BLaER1 treated with 17β-estradiol and CSF1 and Interleukin-3, amounts not matched to agents 10 nM and 100 nM (cell line): ENCODE measurements around the gene NTM.

Source experiments
- H3K27ac ChIP-seq, 11 experiments: shearing (Covaris generic); formaldehyde crosslinking; 2 replicates each; pipeline ENCODE4 v1.8.1; 2022
- H3K27me3 ChIP-seq, 11 experiments: shearing (Covaris generic); formaldehyde crosslinking; 2 replicates each; pipeline ENCODE4 v1.8.1; 2022
- H3K36me3 ChIP-seq, 11 experiments: shearing (Covaris generic); formaldehyde crosslinking; 2 replicates each; pipeline ENCODE4 v1.8.1; 2022
- H3K4me1 ChIP-seq, 10 experiments: shearing (Covaris generic); formaldehyde crosslinking; 2 replicates each; pipeline ENCODE4 v1.8.1; 2022
- H3K4me2 ChIP-seq, 11 experiments: shearing (Covaris generic); formaldehyde crosslinking; 2 replicates each; pipeline ENCODE4 v1.8.1; 2022
- H3K4me3 ChIP-seq, 10 experiments: shearing (Covaris generic); formaldehyde crosslinking; 2 replicates each; pipeline ENCODE4 v1.8.1; 2022
- H3K9ac ChIP-seq, 11 experiments: shearing (Covaris generic); formaldehyde crosslinking; 2 replicates each; pipeline ENCODE4 v1.8.1; 2022
- H3K9me3 ChIP-seq, 11 experiments: shearing (Covaris generic); formaldehyde crosslinking; replicated peaks in 1 of 11; 2 replicates each; pipeline ENCODE4 v1.8.1; 2022
- H4K20me1 ChIP-seq, 11 experiments: shearing (Covaris generic); formaldehyde crosslinking; 2 replicates each; pipeline ENCODE4 v1.8.1; 2022
- Cebpa-rat ChIP-seq, 11 experiments: shearing (Covaris generic); IDR thresholded peaks; 2 replicates each; pipeline ENCODE4 v1.8.1; 2022

The NTM gene

GRCh38 chr11:131632971-131633370 lies 262.6 kb downstream of the NTM start:
- Histone ChIP-seq H3K4me1 (no peaks in the 10 kb centered on the region), H3K27ac (no peak overlapping the region), H3K4me2 (no peak overlapping the region), H3K9ac (no peak overlapping the region), H4K20me1 (no peaks in the 10 kb centered on the region), H3K36me3 (no peaks in the 10 kb centered on the region), H3K9me3 (peaks cover 0 to 10% (median 5%) of the 10 kb centered on the region in 11 experiments; a peak in 6 of 22 replicates), H3K27me3 (peaks cover 0 to 5% (median 0%) of the 10 kb centered on the region in 11 experiments; a peak in 1 of 22 replicates), H3K4me3 (no peak overlapping the region)
- no peak for TF ChIP-seq Cebpa-rat (IDR thresholded peaks at IDR 0.05)

- Histone ChIP-seq H3K4me3 (no peak overlapping the region), H4K20me1 (no peaks in the 10 kb centered on the region), H3K9ac (no peak overlapping the region), H3K4me2 (no peak overlapping the region), H3K27me3 (no peaks in the 10 kb centered on the region), H3K9me3 (peaks cover 0 to 10% (median 5%) of the 10 kb centered on the region in 11 experiments; a peak in 6 of 22 replicates), H3K27ac (no peak overlapping the region), H3K36me3 (no peaks in the 10 kb centered on the region), H3K4me1 (no peaks in the 10 kb centered on the region)
- no peak for TF ChIP-seq Cebpa-rat (IDR thresholded peaks at IDR 0.05)
Measured at GRCh38 chr11:131633921-131634715, 263.7 kb downstream of the NTM start.

DNA sequence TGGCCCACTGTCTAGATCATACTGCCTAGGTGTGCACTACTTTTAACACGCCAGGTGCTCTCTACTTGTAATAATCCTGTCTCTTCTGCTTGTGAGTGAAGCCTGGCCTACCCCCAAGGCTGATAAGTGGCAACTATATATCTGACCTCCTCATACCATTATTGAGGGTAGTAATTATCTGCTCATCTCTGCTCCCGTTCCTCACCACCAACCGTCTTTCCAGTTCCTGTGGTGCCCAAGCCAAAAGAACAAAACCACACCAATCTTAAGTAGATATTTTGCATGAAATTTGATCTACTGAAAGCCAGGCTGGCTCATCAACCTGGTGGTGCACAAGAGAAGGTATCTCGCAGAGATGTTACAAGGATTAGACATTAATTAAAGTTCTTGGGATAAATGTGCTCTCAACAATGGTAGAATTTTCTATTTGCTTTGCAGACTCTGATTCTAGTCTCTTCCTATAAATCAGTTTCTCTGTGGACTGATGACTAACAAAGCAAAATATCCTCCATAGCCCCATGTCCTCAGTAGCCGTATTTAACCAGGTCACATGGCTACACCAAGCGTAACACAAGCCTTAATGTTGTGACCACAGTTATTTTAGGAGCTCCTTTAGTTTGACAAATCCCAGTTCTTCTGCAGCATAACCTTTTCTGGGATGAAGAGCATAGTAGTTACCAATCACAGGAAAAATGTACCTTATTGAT lies 267.2 kb downstream of the NTM start:
- no peak overlapping the region for H3K9ac ChIP-seq
- no peaks in the 10 kb centered on the region for H4K20me1 ChIP-seq
- no peaks in the 10 kb centered on the region for H3K36me3 ChIP-seq
- H3K27ac ChIP-seq: no peak overlapping the region
- no peak overlapping the region for H3K4me2 ChIP-seq
- no peaks in the 10 kb centered on the region for H3K4me1 ChIP-seq
- no peak for TF ChIP-seq Cebpa-rat (IDR thresholded peaks at IDR 0.05)
- peaks cover 0 to 5% (median 0%) of the 10 kb centered on the region in 11 experiments; a peak in 2 of 22 replicates for H3K9me3 ChIP-seq
- no peak overlapping the region for H3K4me3 ChIP-seq
- H3K27me3 ChIP-seq: no peaks in the 10 kb centered on the region

- Histone ChIP-seq H3K27ac (no peak overlapping the region), H3K36me3 (no peaks in the 10 kb centered on the region), H4K20me1 (no peaks in the 10 kb centered on the region), H3K9ac (no peak overlapping the region), H3K9me3 (no peaks in the 10 kb centered on the region), H3K4me2 (no peak overlapping the region), H3K4me3 (no peak overlapping the region), H3K4me1 (peaks cover 0 to 6% (median 0%) of the 10 kb centered on the region in 10 experiments; a peak in 7 of 20 replicates), H3K27me3 (no peaks in the 10 kb centered on the region)
- no peak for TF ChIP-seq Cebpa-rat (IDR thresholded peaks at IDR 0.05)
Measured at GRCh38 chr11:131638889-131639288, 268.5 kb downstream of the NTM start.

DNA sequence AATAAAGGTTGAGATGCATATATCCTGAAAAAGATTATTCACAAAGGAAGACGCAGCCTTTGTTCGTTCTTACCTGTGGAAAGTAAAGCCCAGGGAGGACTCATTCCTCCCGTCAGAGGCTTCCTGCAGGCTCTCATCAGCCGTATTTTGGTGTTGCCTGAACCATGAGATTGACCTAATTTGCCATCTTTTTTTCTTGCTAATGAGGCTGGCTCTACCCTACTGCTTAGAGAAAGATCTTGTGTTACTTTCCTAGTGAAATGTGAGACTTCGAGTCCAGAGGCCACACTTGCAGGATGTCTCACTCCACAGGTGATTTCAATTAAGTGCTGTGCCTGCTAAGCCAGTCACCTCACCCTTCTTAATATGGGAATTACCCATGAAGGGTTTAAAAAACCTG lies 269.9 kb downstream of the NTM start:
- Histone ChIP-seq H3K27me3 (no peaks in the 10 kb centered on the region), H3K9ac (no peak overlapping the region), H3K36me3 (no peaks in the 10 kb centered on the region), H3K4me1 (peaks cover 0 to 17% (median 3%) of the 10 kb centered on the region in 10 experiments; a peak in 8 of 20 replicates), H4K20me1 (no peaks in the 10 kb centered on the region), H3K27ac (no peak overlapping the region), H3K9me3 (no peaks in the 10 kb centered on the region), H3K4me2 (no peak overlapping the region), H3K4me3 (no peak overlapping the region)
- no peak for TF ChIP-seq Cebpa-rat (IDR thresholded peaks at IDR 0.05)

DNA sequence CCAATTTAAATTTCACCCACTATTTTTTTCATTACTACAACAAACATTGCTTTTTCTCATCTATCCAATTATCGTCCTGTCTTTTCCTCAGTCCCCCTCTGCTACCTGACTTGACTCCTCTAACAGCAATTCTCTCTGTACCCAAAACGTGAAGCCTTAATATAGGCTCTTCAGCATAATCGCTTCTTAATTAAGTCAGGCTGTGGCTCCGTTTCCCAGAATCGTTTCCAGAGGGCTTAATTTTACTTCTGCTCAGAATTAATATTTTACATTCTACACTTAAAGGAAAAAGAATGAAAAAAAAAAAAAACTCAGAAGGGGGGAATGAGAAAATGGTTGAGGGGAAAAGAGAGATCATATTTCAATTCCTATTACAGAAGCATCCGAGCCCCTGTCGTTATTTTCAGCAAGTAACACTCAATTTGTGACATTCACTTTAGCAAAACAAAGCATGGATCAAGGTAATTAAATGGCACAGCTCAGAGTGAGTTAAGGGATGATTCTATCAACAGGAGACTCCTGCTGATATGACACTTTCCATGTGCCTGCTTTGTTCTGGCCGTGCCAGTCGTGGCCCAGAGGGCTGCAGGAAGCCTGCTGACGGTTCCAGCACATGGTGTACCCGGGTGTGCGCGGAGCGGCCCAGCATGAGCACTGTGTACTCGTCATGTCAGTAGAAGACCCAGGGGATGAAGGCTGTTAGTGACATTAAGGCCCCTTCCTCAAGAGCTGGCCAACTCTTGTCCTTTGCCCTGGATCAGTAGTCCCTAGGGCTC lies 272.5 kb downstream of the NTM start:
- Histone ChIP-seq H3K27me3 (no peaks in the 10 kb centered on the region), H3K9me3 (peaks cover 0 to 2% (median 0%) of the 10 kb centered on the region in 11 experiments; a peak in 1 of 22 replicates), H3K4me1 (peaks cover 0 to 21% (median 4%) of the 10 kb centered on the region in 10 experiments; a peak in 8 of 20 replicates), H3K9ac (no peak overlapping the region), H3K27ac (no peak overlapping the region), H3K4me2 (no peak overlapping the region), H3K36me3 (no peaks in the 10 kb centered on the region), H3K4me3 (no peak overlapping the region), H4K20me1 (no peaks in the 10 kb centered on the region)
- no peak for TF ChIP-seq Cebpa-rat (IDR thresholded peaks at IDR 0.05)

GRCh38 chr11:131644204-131644795 lies 273.9 kb downstream of the NTM start:
- no peaks in the 10 kb centered on the region for H3K27me3 ChIP-seq
- H3K9ac ChIP-seq: no peak overlapping the region
- peak overlapping the region in 5 of 11 experiments; percentile 0 to 38 (median 4); a peak in 8 of 22 replicates for H3K4me2 ChIP-seq
- H3K36me3 ChIP-seq: no peaks in the 10 kb centered on the region
- H3K4me1 ChIP-seq: peaks cover 0 to 21% (median 4%) of the 10 kb centered on the region in 10 experiments; a peak in 8 of 20 replicates
- H4K20me1 ChIP-seq: no peaks in the 10 kb centered on the region
- no peak overlapping the region for H3K4me3 ChIP-seq
- H3K9me3 ChIP-seq: peaks cover 0 to 4% (median 0%) of the 10 kb centered on the region in 11 experiments; a peak in 1 of 22 replicates
- no peak for TF ChIP-seq Cebpa-rat (IDR thresholded peaks at IDR 0.05)
- H3K27ac ChIP-seq: no peak overlapping the region

GRCh38 chr11:131645237-131645636 lies 274.8 kb downstream of the NTM start:
- H3K4me3 ChIP-seq: no peak overlapping the region
- H3K9me3 ChIP-seq: peaks cover 0 to 4% (median 0%) of the 10 kb centered on the region in 11 experiments; a peak in 1 of 22 replicates
- no peaks in the 10 kb centered on the region for H3K27me3 ChIP-seq
- peak overlapping the region in 4 of 11 experiments; percentile 10 to 37 (median 34); a peak in 5 of 22 replicates for H3K4me2 ChIP-seq
- no peaks in the 10 kb centered on the region for H3K36me3 ChIP-seq
- H3K9ac ChIP-seq: no peak overlapping the region
- no peak overlapping the region for H3K27ac ChIP-seq
- H3K4me1 ChIP-seq: peaks cover 0 to 29% (median 11%) of the 10 kb centered on the region in 10 experiments; a peak in 15 of 20 replicates
- TF ChIP-seq Cebpa-rat (IDR thresholded peaks at IDR 0.05): no peak
- no peaks in the 10 kb centered on the region for H4K20me1 ChIP-seq
